ENCODE measurements around the gene MYH15.

- TF ChIP-seq CTCF (IDR thresholded peaks at IDR 0.05) (no peak), POLR2A (IDR thresholded peaks at IDR 0.05) (no peak)
Measured at GRCh38 chr3:108389372-108389771, 121.0 kb downstream of the MYH15 start.

All from gastroesophageal sphincter (tissue), 3 donors.